ENCODE measurements around the gene BST1.

GRCh38 chr4:15684498-15684897 is 18.4 kb upstream of the BST1 start:
- TF ChIP-seq POLR2A (IDR thresholded peaks at IDR 0.05; ENCODE audit: low read depth, low read length): no peak
- no peak for TF ChIP-seq POLR2AphosphoS5 (IDR thresholded peaks at IDR 0.05; ENCODE audit: low read depth, low read length)
- no peak for TF ChIP-seq TAF1 (IDR thresholded peaks at IDR 0.05; ENCODE audit: low read depth, low read length)

Measured in GM12891 (cell line).